Smooth muscle cell (in vitro differentiated cells): ENCODE results near the gene GRAMD1B. TPM values are rescaled to one million over a fixed set of nuclear protein-coding genes. Genes with fewer than 3 reads are reported as not detected.
"Not testable (repeated sequence)": the region's sequence is repeated elsewhere in the genome, so short reads cannot be mapped to it uniquely, and the experiment has no call there.

Experiments used
- DNase-seq: peaks from one replicate; lab custom pipeline; 2025; ENCODE audit not compliant: unreplicated experiment; lab: John Stamatoyannopoulos, UW
- H2AFZ ChIP-seq: fragments of 200-600 bp; sonication (generic); 2 replicates; pipeline ENCODE4 v1.6.0; 2016; ENCODE audit warnings: antibody characterized with exemption, low read depth, mild to moderate bottlenecking
- H3F3A ChIP-seq: fragments of 200-600 bp; sonication (generic); 2 replicates; pipeline ENCODE4 v1.6.0; 2017; ENCODE audit warnings: antibody characterized with exemption, low read depth
- H3K27ac ChIP-seq: fragments of 200-600 bp; sonication (generic); 2 replicates; pipeline ENCODE4 v1.5.1; 2016; ENCODE audit warnings: low read depth, mild to moderate bottlenecking
- H3K27me3 ChIP-seq: fragments of 200-600 bp; sonication (generic); 2 replicates; pipeline ENCODE4 v1.6.1; 2016; ENCODE audit warnings: low read depth, mild to moderate bottlenecking
- H3K36me3 ChIP-seq: fragments of 200-600 bp; sonication (generic); 2 replicates; pipeline ENCODE4 v1.5.1; 2016; ENCODE audit warnings: low read depth
- H3K4me1 ChIP-seq: fragments of 200-600 bp; sonication (generic); 2 replicates; pipeline ENCODE4 v1.5.1; 2016; ENCODE audit warnings: low read depth
- H3K4me2 ChIP-seq: fragments of 200-600 bp; sonication (generic); 2 replicates; pipeline ENCODE4 v1.6.0; 2016; ENCODE audit warnings: mild to moderate bottlenecking
- H3K4me3 ChIP-seq: fragments of 200-600 bp; sonication (generic); 2 replicates; pipeline ENCODE4 v1.5.1; 2016; ENCODE audit warnings: mild to moderate bottlenecking
- H3K79me2 ChIP-seq: fragments of 200-600 bp; sonication (generic); 2 replicates; pipeline ENCODE4 v1.6.0; 2016; ENCODE audit warnings: low read depth, mild to moderate bottlenecking
- H3K9ac ChIP-seq: fragments of 200-600 bp; sonication (generic); 2 replicates; pipeline ENCODE4 v1.6.0; 2016; ENCODE audit warnings: low read depth
- H3K9me3 ChIP-seq: fragments of 200-600 bp; sonication (generic); replicated peaks from 2 replicates; pipeline ENCODE4 v1.5.1; 2016; ENCODE audit warnings: low read depth
- H4K20me1 ChIP-seq: fragments of 200-600 bp; sonication (generic); 2 replicates; pipeline ENCODE4 v1.6.0; 2016; ENCODE audit warnings: low read depth
- CTCF ChIP-seq: fragments of 200-600 bp; sonication (generic); IDR thresholded peaks from 2 replicates; pipeline ENCODE4 v1.5.1; 2017; ENCODE audit warnings: borderline replicate concordance, mild to moderate bottlenecking, antibody characterized with exemption; ENCODE audit not compliant: insufficient read depth, poor library complexity, severe bottlenecking
- WGBS: methylation state at CpG from one replicate; pipeline ENCODE4 v1.1.7; 2016; ENCODE audit warnings: low lambda C conversion rate; 5-methylcytosine and 5-hydroxymethylcytosine counted together
- polyA plus RNA-seq: library from polyadenylated mRNA; unstranded; fragments of >200 nt; fragmentation: Nextera tagmentation; extraction: Ambion mirVana; gene quantifications from 2 replicates; pipeline ENCODE4 v1.2.1, GENCODE V29; 2016
- total RNA-seq: library from RNA; depleted of rRNA; stranded (reverse); fragments of >200 nt; gene quantifications from 2 replicates; pipeline ENCODE4 v1.2.3, GENCODE V29; 2014

GRAMD1B gene
- total and polyA plus RNA-seq, 2 experiments from 2014 or later: 2.4 to 3.4 TPM

GRCh38 chr11:123569393-123569792 lies 139.3 kb downstream of the GRAMD1B start:
- Histone ChIP-seq H2AFZ (no peak overlapping the region), H4K20me1 (no peaks in the 10 kb centered on the region), H3K36me3 (no peaks in the 10 kb centered on the region), H3K27me3 (no peaks in the 10 kb centered on the region), H3F3A (no peaks in the 10 kb centered on the region), H3K79me2 (no peaks in the 10 kb centered on the region), H3K4me2 (no peak overlapping the region), H3K4me3 (no peak overlapping the region), H3K9me3 (no peaks in the 10 kb centered on the region), H3K9ac (no peak overlapping the region), H3K27ac (no peak overlapping the region), H3K4me1 (peaks cover 9% of the 10 kb centered on the region)
- 92% methylated on average over 5 of the region's 5 CpGs for WGBS
- no peak for TF ChIP-seq CTCF
- DNase-seq: no peak

DNA sequence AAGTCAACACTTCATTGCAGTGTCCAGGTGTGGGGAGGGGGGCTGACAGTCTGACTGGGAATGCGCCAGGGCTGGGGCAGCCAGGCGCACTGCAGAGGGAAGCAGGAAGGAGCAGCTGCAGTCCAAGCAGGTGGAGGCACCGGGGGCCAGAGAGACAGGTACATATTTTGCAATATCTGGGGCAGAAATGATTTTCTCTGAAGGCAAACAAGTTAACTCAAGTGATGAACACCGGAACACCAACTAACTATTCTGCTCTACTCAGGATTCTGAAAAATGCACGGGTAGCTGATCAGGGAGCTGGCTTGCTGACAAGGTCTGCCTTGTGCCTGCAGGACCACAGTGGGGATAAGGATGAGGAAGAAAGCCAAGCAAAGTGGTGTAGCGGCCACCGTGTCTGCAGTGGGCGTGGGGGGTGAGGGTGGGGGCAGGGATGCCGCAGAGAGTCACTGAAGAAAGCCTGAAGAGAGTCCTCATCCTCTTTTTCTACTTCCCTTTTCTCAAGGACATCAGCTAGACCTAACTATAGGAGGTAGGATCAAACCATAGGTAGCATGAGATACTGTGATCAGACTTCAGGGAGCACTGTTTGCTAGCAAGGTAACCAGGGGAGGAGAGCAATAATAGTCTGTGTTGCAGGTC lies 141.0 kb downstream of the GRAMD1B start:
- no peaks in the 10 kb centered on the region for H3F3A ChIP-seq
- H3K79me2 ChIP-seq: no peaks in the 10 kb centered on the region
- no peak for TF ChIP-seq CTCF
- no peaks in the 10 kb centered on the region for H4K20me1 ChIP-seq
- DNase-seq: no peak
- no peak overlapping the region for H3K27ac ChIP-seq
- H3K36me3 ChIP-seq: no peaks in the 10 kb centered on the region
- H3K27me3 ChIP-seq: peaks cover 4% of the 10 kb centered on the region
- 92% methylated on average over 9 of the region's 9 CpGs for WGBS
- H3K4me1 ChIP-seq: peaks cover 2% of the 10 kb centered on the region
- no peak overlapping the region for H2AFZ ChIP-seq
- H3K4me2 ChIP-seq: no peak overlapping the region
- no peak overlapping the region for H3K9ac ChIP-seq
- H3K9me3 ChIP-seq: no peaks in the 10 kb centered on the region
- no peak overlapping the region for H3K4me3 ChIP-seq

DNA sequence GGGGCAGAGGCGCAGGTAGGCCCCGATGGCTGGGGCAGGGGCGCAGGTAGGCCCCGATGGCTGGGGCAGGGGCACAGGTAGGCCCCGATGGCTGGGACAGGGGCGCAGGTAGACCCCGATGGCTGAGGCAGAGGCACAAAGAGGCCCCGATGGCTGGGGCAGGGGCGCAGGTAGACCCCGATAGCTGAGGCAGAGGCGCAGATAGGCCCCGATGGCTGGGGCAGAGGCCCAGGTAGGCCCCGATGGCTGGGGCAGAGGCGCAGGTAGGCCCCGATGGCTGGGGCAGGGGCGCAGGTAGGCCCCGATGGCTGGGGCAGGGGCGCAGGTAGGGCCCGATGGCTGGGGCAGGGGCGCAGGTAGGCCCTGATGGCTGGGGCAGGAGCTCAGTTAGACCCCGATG lies 142.7 kb downstream of the GRAMD1B start:
- H3K4me3 ChIP-seq, H2AFZ ChIP-seq, DNase-seq, H3K9ac ChIP-seq, H4K20me1 ChIP-seq, H3K36me3 ChIP-seq, H3K4me1 ChIP-seq, H3K4me2 ChIP-seq, H3F3A ChIP-seq, H3K27ac ChIP-seq, H3K9me3 ChIP-seq, H3K79me2 ChIP-seq, H3K27me3 ChIP-seq: not testable (repeated sequence)
- 100% methylated on average over 11 of the region's 21 CpGs for WGBS

- 42% methylated on average over 2 of the region's 2 CpGs for whole genome bisulfite sequencing
- Histone ChIP-seq H3K27ac (no peak overlapping the region), H3K79me2 (no peaks in the 10 kb centered on the region), H3K9me3 (no peaks in the 10 kb centered on the region), H3K4me2 (no peak overlapping the region), H3K27me3 (peaks cover 4% of the 10 kb centered on the region), H3K4me1 (peaks cover 3% of the 10 kb centered on the region), H4K20me1 (no peaks in the 10 kb centered on the region), H3K4me3 (no peak overlapping the region), H3K36me3 (no peaks in the 10 kb centered on the region), H3K9ac (no peak overlapping the region), H3F3A (no peaks in the 10 kb centered on the region), H2AFZ (no peak overlapping the region)
- DNase-seq: no peak
- no peak for TF ChIP-seq CTCF
These were observed 143.2 kb downstream of the GRAMD1B start for GRCh38 chr11:123573286-123573685.
